HG03378 (cell line): ENCODE measurements around the gene CUEDC2.

Experiments used
- ATAC-seq: cut with Tn5 transposase; IDR thresholded peaks from one replicate; pipeline ENCODE4 v1.9.1; 2021; ENCODE audit warnings: mild to moderate bottlenecking, moderate library complexity; ENCODE audit not compliant: unreplicated experiment

The CUEDC2 gene

DNA sequence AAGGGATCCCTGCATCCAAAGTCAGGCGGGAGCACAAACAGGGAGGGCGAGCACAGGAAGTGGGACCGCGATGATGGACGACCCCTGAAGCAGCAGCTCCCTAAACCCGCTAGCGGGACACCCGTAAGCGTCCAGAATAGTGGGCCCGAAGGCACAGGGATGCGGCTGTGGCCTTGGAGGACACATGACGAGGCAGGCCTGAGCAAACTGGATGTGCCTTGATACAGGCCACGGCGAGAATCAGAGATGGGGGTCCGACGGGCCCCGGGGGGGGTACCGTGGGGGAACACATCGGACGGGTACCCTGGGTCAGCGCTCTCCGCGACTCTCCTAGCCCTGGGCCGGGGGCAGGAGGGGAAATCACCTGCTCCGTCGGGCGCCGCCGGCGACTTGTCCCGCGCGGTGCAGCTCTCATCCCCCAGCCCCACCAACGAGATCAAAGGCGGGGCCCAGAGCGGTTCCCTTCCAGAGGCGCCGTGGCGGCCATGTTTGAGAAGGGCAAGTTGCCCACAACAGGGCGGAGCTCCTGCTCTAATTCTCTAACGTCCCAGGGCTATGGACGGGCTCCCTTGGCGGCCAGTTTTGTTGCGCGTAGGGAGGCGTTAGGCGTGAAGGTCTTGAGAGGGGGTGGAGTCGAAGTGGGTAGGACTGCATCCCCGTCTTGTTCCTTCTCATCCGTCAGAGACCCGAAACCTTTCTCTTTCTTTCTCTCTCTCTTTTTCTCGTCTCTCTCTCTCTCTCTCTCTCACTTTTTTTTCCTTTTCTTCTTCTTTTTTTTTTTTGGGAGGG is at the start of gene CUEDC2:
TSS of gene CUEDC2 (minus strand) at position 413 of the 789 bp plus-strand sequence. CDS start 7,386 bp downstream, outside the sequence.
- ATAC-seq, result peak; percentile 76

GRCh38 chr10:102480396-102480795 is 48.0 kb upstream of the CUEDC2 start:
- ATAC-seq, result no peak

GRCh38 chr10:102479651-102480050 is 47.3 kb upstream of the CUEDC2 start:
- ATAC-seq, result no peak

DNA sequence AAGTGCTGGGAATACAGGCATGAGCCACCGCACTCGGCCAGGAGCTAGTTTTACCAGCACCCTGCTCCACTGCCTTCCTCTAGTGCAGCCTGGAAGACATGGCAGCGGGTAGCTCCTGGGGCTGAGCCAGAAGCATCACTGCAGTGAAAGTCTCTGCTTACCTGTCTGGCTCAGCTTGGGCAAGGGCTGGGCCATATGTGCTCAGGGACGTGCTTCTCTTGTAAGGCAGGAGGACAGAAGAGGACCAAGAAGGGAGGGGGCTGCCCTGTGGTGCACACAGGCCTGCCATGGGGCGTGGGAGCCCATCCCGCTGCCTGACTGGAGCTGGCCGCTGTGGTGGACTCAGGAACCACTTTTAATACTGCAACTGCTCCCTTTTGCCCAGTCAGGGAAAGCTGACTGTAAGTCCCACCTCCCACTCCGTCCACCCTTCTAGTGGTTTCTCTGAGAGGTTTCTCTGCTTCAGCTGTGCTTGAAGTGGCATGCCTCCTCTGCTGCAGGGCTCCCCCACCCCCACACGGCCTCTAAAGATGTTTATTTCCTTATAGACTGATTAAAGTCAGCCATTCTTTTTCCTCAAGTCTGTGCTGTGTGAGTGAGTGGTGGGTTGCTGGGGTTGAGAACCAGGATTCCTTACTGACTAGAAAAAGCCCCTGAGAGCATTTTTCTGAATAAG is 44.2 kb upstream of the CUEDC2 start:
- ATAC-seq, result no peak

DNA sequence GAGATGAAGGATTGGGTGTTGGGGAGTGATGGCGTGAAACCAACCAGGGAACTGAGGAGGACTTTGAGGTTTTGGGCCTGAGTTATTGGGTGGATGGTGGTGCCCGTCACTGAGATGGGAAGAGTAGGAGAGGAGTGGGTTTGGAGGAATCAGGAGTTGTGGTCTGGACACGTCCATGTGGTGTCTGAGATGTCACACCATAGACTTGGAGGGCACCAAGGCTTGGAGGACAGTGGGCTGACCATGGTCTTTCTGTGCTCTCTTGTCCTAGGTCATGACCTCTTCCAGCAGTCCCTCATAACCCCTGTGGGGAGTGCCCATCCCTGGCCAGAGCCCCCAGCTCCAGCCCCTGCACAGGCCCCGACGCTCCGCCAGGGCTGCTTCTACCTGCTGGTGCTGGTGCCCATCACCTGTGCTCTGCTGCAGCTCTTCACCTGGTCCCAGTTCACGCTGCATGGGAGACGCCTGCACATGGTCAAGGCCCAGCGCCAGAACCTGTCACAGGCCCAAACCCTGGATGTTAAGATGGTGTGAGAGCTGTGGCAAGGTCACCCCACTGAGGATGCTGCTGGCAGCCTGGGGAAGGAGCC is 43.2 kb upstream of the CUEDC2 start:
- ATAC-seq, result no peak

DNA sequence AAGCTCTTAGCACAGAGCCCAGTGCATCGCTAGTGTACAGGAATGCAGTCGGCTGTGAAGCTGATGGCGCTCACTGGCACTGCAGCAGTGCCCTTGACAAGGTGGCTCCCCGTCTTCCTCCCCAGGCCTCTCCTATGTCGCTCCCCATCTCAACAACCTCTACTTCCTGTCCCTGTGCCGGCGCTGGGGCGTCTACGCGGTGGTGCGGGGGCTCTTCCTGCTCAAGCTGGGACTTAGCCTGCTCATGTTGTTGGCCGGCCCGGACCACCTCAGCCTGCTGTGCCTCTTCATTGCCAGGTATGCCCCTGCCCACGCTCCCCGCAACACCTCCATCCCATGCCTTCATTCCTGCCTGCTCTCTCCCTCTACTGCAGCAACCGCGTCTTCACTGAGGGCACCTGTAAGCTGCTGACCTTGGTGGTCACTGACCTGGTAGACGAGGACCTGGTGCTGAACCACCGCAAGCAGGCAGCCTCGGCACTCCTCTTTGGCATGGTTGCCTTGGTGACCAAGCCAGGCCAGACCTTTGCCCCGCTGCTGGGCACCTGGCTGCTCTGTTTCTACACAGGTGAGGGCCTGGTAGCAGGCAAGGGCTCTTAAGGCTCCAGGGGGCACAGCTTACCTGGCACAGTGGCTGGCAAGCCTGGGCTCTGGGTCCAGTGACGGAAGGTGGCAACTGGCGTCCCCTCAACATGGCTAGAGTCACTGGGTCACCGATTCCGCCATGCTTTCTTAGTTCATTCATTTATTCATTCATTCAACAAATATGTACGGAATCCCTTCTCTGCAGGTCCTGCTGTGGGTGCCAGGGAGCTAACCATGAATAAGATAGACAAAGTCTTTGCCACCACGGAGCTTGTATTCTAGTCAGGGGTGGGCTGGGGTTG is 41.3 kb upstream of the CUEDC2 start:
- ATAC-seq, result no peak

DNA sequence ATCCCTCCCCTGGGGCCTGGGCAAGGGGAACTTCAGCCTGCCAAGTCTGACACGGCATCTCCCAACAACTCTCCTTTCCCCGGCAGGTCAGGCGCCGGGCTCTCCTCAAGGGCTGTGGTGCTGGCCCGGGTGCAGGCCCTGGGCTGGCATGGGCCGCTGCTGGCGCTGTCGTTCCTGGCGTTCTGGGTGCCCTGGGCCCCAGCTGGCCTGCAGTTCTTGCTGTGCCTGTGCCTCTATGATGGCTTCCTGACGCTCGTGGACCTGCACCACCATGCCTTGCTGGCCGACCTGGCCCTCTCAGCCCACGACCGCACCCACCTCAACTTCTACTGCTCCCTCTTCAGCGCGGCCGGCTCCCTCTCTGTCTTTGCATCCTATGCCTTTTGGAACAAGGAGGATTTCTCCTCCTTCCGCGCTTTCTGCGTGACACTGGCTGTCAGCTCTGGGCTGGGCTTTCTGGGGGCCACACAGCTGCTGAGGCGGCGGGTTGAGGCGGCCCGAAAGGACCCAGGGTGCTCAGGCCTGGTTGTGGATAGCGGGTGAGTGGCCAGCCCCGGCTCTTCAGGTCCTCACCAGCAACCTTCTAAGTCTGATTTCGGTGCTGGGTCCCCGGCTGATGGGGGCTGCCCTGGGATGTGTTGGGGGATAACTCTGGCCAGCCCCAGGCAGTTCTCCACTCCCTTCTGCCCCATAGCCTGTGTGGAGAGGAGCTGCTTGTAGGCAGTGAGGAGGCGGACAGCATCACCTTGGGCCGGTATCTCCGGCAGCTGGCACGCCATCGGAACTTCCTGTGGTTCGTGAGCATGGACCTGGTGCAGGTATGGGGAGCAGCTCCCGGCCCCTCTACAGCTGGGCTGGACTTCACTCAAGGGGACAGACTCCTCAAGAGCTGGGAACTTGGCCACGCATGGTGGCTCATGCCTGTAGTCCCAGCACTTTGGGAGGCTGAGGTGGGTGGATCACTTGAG is 38.5 kb upstream of the CUEDC2 start:
- ATAC-seq, result no peak

DNA sequence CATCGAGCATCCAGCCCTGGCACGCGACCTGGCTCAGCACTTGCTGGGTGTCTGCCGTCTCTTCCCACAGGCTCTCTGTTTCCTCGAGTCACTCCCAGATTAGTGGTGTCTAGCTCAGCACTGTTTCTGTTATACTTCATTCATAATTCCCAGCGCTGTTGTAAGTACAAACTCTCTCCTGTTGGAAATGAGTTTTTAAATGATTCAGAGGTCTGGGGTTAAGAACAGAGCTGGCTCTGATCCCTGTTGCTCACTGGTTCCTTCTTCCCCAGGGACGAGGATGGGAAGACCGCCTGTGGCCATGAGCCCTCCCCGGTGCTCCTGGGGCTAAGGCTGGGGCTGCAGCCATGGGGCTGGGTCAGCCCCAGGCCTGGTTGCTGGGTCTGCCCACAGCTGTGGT is 36.3 kb upstream of the CUEDC2 start:
- no peak for ATAC-seq

- no peak for ATAC-seq
Measured at GRCh38 chr10:102467971-102468438, 35.6 kb upstream of the CUEDC2 start.

GRCh38 chr10:102467318-102467717 is 34.9 kb upstream of the CUEDC2 start:
- ATAC-seq, result no peak

- ATAC-seq, result no peak
Measured at GRCh38 chr10:102465466-102465865, 33.1 kb upstream of the CUEDC2 start.

- no peak for ATAC-seq
Measured at GRCh38 chr10:102463983-102464382, 31.6 kb upstream of the CUEDC2 start.

- no peak for ATAC-seq
Measured at GRCh38 chr10:102462512-102463054, 30.2 kb upstream of the CUEDC2 start.

GRCh38 chr10:102461187-102462054 is 29.0 kb upstream of the CUEDC2 start:
- peak; percentile 48 for ATAC-seq

DNA sequence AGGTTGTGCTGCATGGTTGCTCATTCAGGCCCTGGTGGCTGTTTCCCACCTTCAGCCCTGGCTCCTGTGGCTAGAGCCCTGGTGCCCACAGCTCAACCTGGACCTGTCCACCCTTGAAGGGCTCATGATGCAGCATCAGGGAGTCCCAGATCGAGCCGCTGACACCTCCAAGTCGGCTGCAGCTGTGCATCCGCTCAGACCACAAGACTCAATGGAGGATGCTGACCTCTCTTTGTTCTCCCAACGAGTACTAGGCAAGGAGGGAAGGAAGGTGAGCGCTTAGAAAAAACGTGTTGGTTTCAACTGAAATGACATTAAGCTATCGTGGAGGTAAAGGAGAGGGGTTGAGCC is 28.4 kb upstream of the CUEDC2 start:
- peak; percentile 26 for ATAC-seq

- no peak for ATAC-seq
Measured at GRCh38 chr10:102458656-102459055, 26.3 kb upstream of the CUEDC2 start.

- no peak for ATAC-seq
Measured at GRCh38 chr10:102457591-102458150, 25.3 kb upstream of the CUEDC2 start.

DNA sequence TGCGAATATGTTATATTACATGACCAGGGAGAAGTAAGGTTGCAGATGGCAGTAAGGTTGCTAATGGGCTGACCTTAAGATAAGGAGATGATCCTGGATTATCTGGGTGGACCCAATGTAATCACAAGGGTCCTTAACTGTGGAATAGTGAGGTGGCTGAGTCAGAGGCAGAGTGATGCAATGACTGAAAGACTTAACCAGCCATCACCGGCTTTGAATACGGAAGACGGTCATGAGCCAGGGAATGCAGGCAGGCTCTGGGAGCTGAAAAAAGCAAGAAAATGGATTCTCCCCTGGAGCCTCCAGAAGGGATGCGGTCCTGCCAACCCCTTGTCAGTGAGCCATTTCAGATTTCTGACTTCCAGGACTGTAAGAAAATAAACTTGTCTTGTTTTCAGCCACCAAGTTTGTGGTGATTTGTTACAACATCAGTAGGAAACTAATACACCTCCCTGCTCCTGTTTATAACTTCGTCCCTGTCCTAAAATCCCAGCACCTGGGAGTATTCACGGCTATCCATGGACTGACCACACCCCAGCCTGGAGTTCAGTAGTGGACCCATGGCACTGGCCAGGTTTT is 23.6 kb upstream of the CUEDC2 start:
- no peak for ATAC-seq
